Measurements from ENCODE around the gene TOMM5.
A peak's percentile ranks its signal among the peaks of the same experiment; 100 is the strongest.

TOMM5 gene

GRCh38 chr9:37593883-37594448 is 1.6 kb upstream of the TOMM5 start:
- no peak for DNase-seq (ENCODE audit: low spot score)
- Histone ChIP-seq H2BK5ac (ENCODE audit: low read length) (no peak overlapping the region), H2AK5ac (ENCODE audit: low read depth, low read length) (no peak overlapping the region), H4K91ac (ENCODE audit: low read depth, low read length, poor library complexity) (no peak overlapping the region), H4K8ac (ENCODE audit: low read depth, low read length) (no peak overlapping the region), H2BK120ac (ENCODE audit: low read depth, low read length) (no peak overlapping the region), H3K79me1 (ENCODE audit: low read depth, low read length) (peaks cover 3% of the 10 kb centered on the region), H2BK15ac (ENCODE audit: low read length) (no peak overlapping the region), H3K23ac (ENCODE audit: low read depth, low read length, poor library complexity) (no peak overlapping the region), H3K27me3 (ENCODE audit: control insufficient read depth in 3 of 3, insufficient read depth in 3 of 3, low read depth in 1 of 3, low read length in 3 of 3) (peaks cover 0 to 5% (median 2%) of the 10 kb centered on the region in 3 experiments), H3K4me1 (ENCODE audit: control insufficient read depth in 2 of 2, insufficient read depth in 1 of 2, low read depth in 1 of 2, low read length in 2 of 2) (peaks cover 2 to 4% of the 10 kb centered on the region in 2 donors), H3K4me2 (ENCODE audit: insufficient read depth, low read length, poor library complexity, severe bottlenecking) (no peak overlapping the region), H3K36me3 (replicated peaks in 1 of 2; ENCODE audit: control insufficient read depth in 2 of 2, insufficient read depth in 2 of 2, low read length in 2 of 2) (peaks cover 0 to 19% of the 10 kb centered on the region in 2 donors), H3K4ac (ENCODE audit: low read length) (no peak overlapping the region), H3K18ac (ENCODE audit: low read length) (no peak overlapping the region), H2AFZ (ENCODE audit: low read length) (peak overlapping the region; percentile 84), H3K9ac (ENCODE audit: low read depth, low read length, poor library complexity) (no peak overlapping the region), H3K4me3 (ENCODE audit: low read length in 2 of 2) (no peak overlapping the region), H3K27ac (replicated peaks; ENCODE audit: low read length) (no peak overlapping the region), H3K9me3 (replicated peaks in 1 of 2; ENCODE audit: control insufficient read depth in 2 of 2, insufficient read depth in 1 of 2, low read depth in 1 of 2, low read length in 2 of 2) (no peaks in the 10 kb centered on the region), H2BK12ac (ENCODE audit: low read length) (no peak overlapping the region), H3K14ac (ENCODE audit: low read length) (no peak overlapping the region)
- no CpG with 5 or more reads among the region's 6 CpGs for WGBS, 2 donors (ENCODE audit: extremely low coverage in 2 of 2, insufficient read length in 2 of 2, insufficient replicate concordance in 1 of 2)

- H2BK12ac ChIP-seq (ENCODE audit: low read length): no peak overlapping the region
- no peak overlapping the region for H3K18ac ChIP-seq (ENCODE audit: low read length)
- H3K4me3 ChIP-seq (ENCODE audit: low read length in 2 of 2): no peak overlapping the region
- H3K27ac ChIP-seq (replicated peaks; ENCODE audit: low read length): no peak overlapping the region
- no peak overlapping the region for H3K23ac ChIP-seq (ENCODE audit: low read depth, low read length, poor library complexity)
- H3K9ac ChIP-seq (ENCODE audit: low read depth, low read length, poor library complexity): no peak overlapping the region
- peaks cover 3% of the 10 kb centered on the region for H3K79me1 ChIP-seq (ENCODE audit: low read depth, low read length)
- H3K4me2 ChIP-seq (ENCODE audit: insufficient read depth, low read length, poor library complexity, severe bottlenecking): no peak overlapping the region
- peaks cover 2 to 4% of the 10 kb centered on the region in 2 donors for H3K4me1 ChIP-seq (ENCODE audit: control insufficient read depth in 2 of 2, insufficient read depth in 1 of 2, low read depth in 1 of 2, low read length in 2 of 2)
- no peak overlapping the region for H2BK15ac ChIP-seq (ENCODE audit: low read length)
- H4K91ac ChIP-seq (ENCODE audit: low read depth, low read length, poor library complexity): no peak overlapping the region
- peaks cover 27 to 83% of the 10 kb centered on the region in 2 donors for H3K36me3 ChIP-seq (replicated peaks in 1 of 2; ENCODE audit: control insufficient read depth in 2 of 2, insufficient read depth in 2 of 2, low read length in 2 of 2)
- no peak overlapping the region for H3K14ac ChIP-seq (ENCODE audit: low read length)
- no peak overlapping the region for H3K4ac ChIP-seq (ENCODE audit: low read length)
- no peak overlapping the region for H2BK5ac ChIP-seq (ENCODE audit: low read length)
- no peak overlapping the region for H2AFZ ChIP-seq (ENCODE audit: low read length)
- no peak overlapping the region for H2AK5ac ChIP-seq (ENCODE audit: low read depth, low read length)
- H2BK120ac ChIP-seq (ENCODE audit: low read depth, low read length): no peak overlapping the region
- no CpG with 5 or more reads among the region's 4 CpGs for WGBS, 2 donors (ENCODE audit: extremely low coverage in 2 of 2, insufficient read length in 2 of 2, insufficient replicate concordance in 1 of 2)
- H3K27me3 ChIP-seq (ENCODE audit: control insufficient read depth in 3 of 3, insufficient read depth in 3 of 3, low read depth in 1 of 3, low read length in 3 of 3): no peaks in the 10 kb centered on the region
- no peak for DNase-seq (ENCODE audit: low spot score)
- H4K8ac ChIP-seq (ENCODE audit: low read depth, low read length): no peak overlapping the region
- no peaks in the 10 kb centered on the region for H3K9me3 ChIP-seq (replicated peaks in 1 of 2; ENCODE audit: control insufficient read depth in 2 of 2, insufficient read depth in 1 of 2, low read depth in 1 of 2, low read length in 2 of 2)
Observed at GRCh38 chr9:37587521-37587920, 4.9 kb downstream of the TOMM5 start.

- Histone ChIP-seq H2AK5ac (ENCODE audit: low read depth, low read length) (no peak overlapping the region), H3K23ac (ENCODE audit: low read depth, low read length, poor library complexity) (no peak overlapping the region), H4K91ac (ENCODE audit: low read depth, low read length, poor library complexity) (no peak overlapping the region), H3K14ac (ENCODE audit: low read length) (no peak overlapping the region), H3K36me3 (replicated peaks in 1 of 2; ENCODE audit: control insufficient read depth in 2 of 2, insufficient read depth in 2 of 2, low read length in 2 of 2) (peaks cover 29 to 96% of the 10 kb centered on the region in 2 donors), H3K4me1 (ENCODE audit: control insufficient read depth in 2 of 2, insufficient read depth in 1 of 2, low read depth in 1 of 2, low read length in 2 of 2) (no peaks in the 10 kb centered on the region), H3K9me3 (replicated peaks in 1 of 2; ENCODE audit: control insufficient read depth in 2 of 2, insufficient read depth in 1 of 2, low read depth in 1 of 2, low read length in 2 of 2) (no peaks in the 10 kb centered on the region), H2BK12ac (ENCODE audit: low read length) (no peak overlapping the region), H2BK5ac (ENCODE audit: low read length) (no peak overlapping the region), H3K79me1 (ENCODE audit: low read depth, low read length) (no peaks in the 10 kb centered on the region), H3K27me3 (ENCODE audit: control insufficient read depth in 3 of 3, insufficient read depth in 3 of 3, low read depth in 1 of 3, low read length in 3 of 3) (no peaks in the 10 kb centered on the region), H3K9ac (ENCODE audit: low read depth, low read length, poor library complexity) (no peak overlapping the region), H2AFZ (ENCODE audit: low read length) (no peak overlapping the region), H3K4ac (ENCODE audit: low read length) (no peak overlapping the region), H3K18ac (ENCODE audit: low read length) (no peak overlapping the region), H4K8ac (ENCODE audit: low read depth, low read length) (no peak overlapping the region), H2BK120ac (ENCODE audit: low read depth, low read length) (no peak overlapping the region), H2BK15ac (ENCODE audit: low read length) (no peak overlapping the region), H3K27ac (replicated peaks; ENCODE audit: low read length) (no peak overlapping the region), H3K4me2 (ENCODE audit: insufficient read depth, low read length, poor library complexity, severe bottlenecking) (no peak overlapping the region), H3K4me3 (ENCODE audit: low read length in 2 of 2) (no peak overlapping the region)
- DNase-seq (ENCODE audit: low spot score): no peak
- no CpG with 5 or more reads among the region's 3 CpGs for WGBS, 2 donors (ENCODE audit: extremely low coverage in 2 of 2, insufficient read length in 2 of 2, insufficient replicate concordance in 1 of 2)
Observed at GRCh38 chr9:37583522-37584121, 8.8 kb downstream of the TOMM5 start.

GRCh38 chr9:37582548-37583157 is 9.7 kb downstream of the TOMM5 start:
- H3K14ac ChIP-seq (ENCODE audit: low read length): no peak overlapping the region
- WGBS, 2 donors (ENCODE audit: extremely low coverage in 2 of 2, insufficient read length in 2 of 2, insufficient replicate concordance in 1 of 2): no CpG with 5 or more reads among the region's 6 CpGs
- no peak overlapping the region for H3K4me2 ChIP-seq (ENCODE audit: insufficient read depth, low read length, poor library complexity, severe bottlenecking)
- H3K9ac ChIP-seq (ENCODE audit: low read depth, low read length, poor library complexity): no peak overlapping the region
- no peaks in the 10 kb centered on the region for H3K79me1 ChIP-seq (ENCODE audit: low read depth, low read length)
- no peaks in the 10 kb centered on the region for H3K9me3 ChIP-seq (replicated peaks in 1 of 2; ENCODE audit: control insufficient read depth in 2 of 2, insufficient read depth in 1 of 2, low read depth in 1 of 2, low read length in 2 of 2)
- H4K8ac ChIP-seq (ENCODE audit: low read depth, low read length): no peak overlapping the region
- DNase-seq (ENCODE audit: low spot score): no peak
- no peak overlapping the region for H3K23ac ChIP-seq (ENCODE audit: low read depth, low read length, poor library complexity)
- peaks cover 24 to 95% of the 10 kb centered on the region in 2 donors for H3K36me3 ChIP-seq (replicated peaks in 1 of 2; ENCODE audit: control insufficient read depth in 2 of 2, insufficient read depth in 2 of 2, low read length in 2 of 2)
- H3K18ac ChIP-seq (ENCODE audit: low read length): no peak overlapping the region
- H4K91ac ChIP-seq (ENCODE audit: low read depth, low read length, poor library complexity): no peak overlapping the region
- H3K27me3 ChIP-seq (ENCODE audit: control insufficient read depth in 3 of 3, insufficient read depth in 3 of 3, low read depth in 1 of 3, low read length in 3 of 3): no peaks in the 10 kb centered on the region
- no peak overlapping the region for H2BK15ac ChIP-seq (ENCODE audit: low read length)
- H3K4ac ChIP-seq (ENCODE audit: low read length): no peak overlapping the region
- H2BK5ac ChIP-seq (ENCODE audit: low read length): no peak overlapping the region
- H3K4me3 ChIP-seq (ENCODE audit: low read length in 2 of 2): no peak overlapping the region
- no peak overlapping the region for H2AFZ ChIP-seq (ENCODE audit: low read length)
- H3K27ac ChIP-seq (replicated peaks; ENCODE audit: low read length): no peak overlapping the region
- H2BK120ac ChIP-seq (ENCODE audit: low read depth, low read length): no peak overlapping the region
- H3K4me1 ChIP-seq (ENCODE audit: control insufficient read depth in 2 of 2, insufficient read depth in 1 of 2, low read depth in 1 of 2, low read length in 2 of 2): no peaks in the 10 kb centered on the region
- H2AK5ac ChIP-seq (ENCODE audit: low read depth, low read length): no peak overlapping the region
- H2BK12ac ChIP-seq (ENCODE audit: low read length): no peak overlapping the region
